Testis (tissue), 3 donors: ENCODE results near the gene DUSP22. TPM values are rescaled to one million over a fixed set of nuclear protein-coding genes. Genes with fewer than 3 reads are reported as not detected.

Source experiments
- DNase-seq: peaks from one replicate; pipeline ENCODE4 v3.0.0-alpha.2; 2019
- H3K27ac ChIP-seq, 2 donors: fragments of 200-600 bp; sonication (generic); one replicate each; pipeline ENCODE4 v1.5.1; 2019
- H3K27me3 ChIP-seq: fragments of 200-600 bp; sonication (generic); one replicate; pipeline ENCODE4 v1.5.1; 2019
- H3K36me3 ChIP-seq: fragments of 200-600 bp; sonication (generic); one replicate; pipeline ENCODE4 v1.5.1; 2017; ENCODE audit warnings: low read depth; ENCODE audit errors: missing control alignments
- H3K4me1 ChIP-seq: fragments of 200-600 bp; sonication (generic); one replicate; pipeline ENCODE4 v1.5.1; 2019
- H3K4me3 ChIP-seq, 2 donors: fragments of 200-600 bp; sonication (generic); one replicate each; pipeline ENCODE4 v1.5.1; 2017 to 2019
- H3K9me3 ChIP-seq: fragments of 200-600 bp; sonication (generic); one replicate; pipeline ENCODE4 v1.5.1; 2017
- POLR2A ChIP-seq: fragments of 450-650 bp; IDR thresholded peaks from one replicate; pipeline ENCODE4 v1.6.1; 2017; ENCODE audit warnings: antibody characterized with exemption, mild to moderate bottlenecking, moderate library complexity
- whole genome bisulfite sequencing, 2 donors: methylation state at CpG; one replicate each; pipeline ENCODE4 v1.1.5; 2018; 5-methylcytosine and 5-hydroxymethylcytosine counted together
- intact Hi-C: fragments of 100-400 bp; cut with DNase I; formaldehyde crosslinking; loops from one replicate; pipeline ENCODE4 v1.15.1; 2023; ENCODE audit warnings: low total_unique reads
- polyA plus RNA-seq: library from polyadenylated mRNA; stranded (reverse); fragments of 350-450 nt; fragmentation: Illumina TruSeq; extraction: RNeasy Lipid Tissue Mini Kit (QIAGEN cat#74804); gene quantifications from one replicate; pipeline ENCODE4 v1.2.3, GENCODE V29; 2014; ENCODE audit warnings: low read depth, low replicate concordance; ENCODE audit not compliant: insufficient read depth
- total RNA-seq, 2 donors: library from RNA; depleted of rRNA; stranded (reverse); fragments of >200 nt; gene quantifications; one replicate each; pipeline ENCODE4 v1.2.3, GENCODE V29; 2016
- TF ChIP-seq, protein P1 (sequence below), 3 experiments: fragments of 450-650 bp in 2 of 3; fragments of 200-600 bp in 1 of 3; sonication (generic) in 1 of 3; IDR thresholded peaks; one replicate each; pipeline ENCODE4 v1.5.1; 2016 to 2019; ENCODE audit warnings: antibody characterized with exemption in 3 of 3, mild to moderate bottlenecking in 2 of 3, moderate library complexity in 1 of 3

Gene DUSP22
- total and polyA plus RNA-seq, 3 donors from 2014 or later: 112 to 158 (median 129) TPM

DNA sequence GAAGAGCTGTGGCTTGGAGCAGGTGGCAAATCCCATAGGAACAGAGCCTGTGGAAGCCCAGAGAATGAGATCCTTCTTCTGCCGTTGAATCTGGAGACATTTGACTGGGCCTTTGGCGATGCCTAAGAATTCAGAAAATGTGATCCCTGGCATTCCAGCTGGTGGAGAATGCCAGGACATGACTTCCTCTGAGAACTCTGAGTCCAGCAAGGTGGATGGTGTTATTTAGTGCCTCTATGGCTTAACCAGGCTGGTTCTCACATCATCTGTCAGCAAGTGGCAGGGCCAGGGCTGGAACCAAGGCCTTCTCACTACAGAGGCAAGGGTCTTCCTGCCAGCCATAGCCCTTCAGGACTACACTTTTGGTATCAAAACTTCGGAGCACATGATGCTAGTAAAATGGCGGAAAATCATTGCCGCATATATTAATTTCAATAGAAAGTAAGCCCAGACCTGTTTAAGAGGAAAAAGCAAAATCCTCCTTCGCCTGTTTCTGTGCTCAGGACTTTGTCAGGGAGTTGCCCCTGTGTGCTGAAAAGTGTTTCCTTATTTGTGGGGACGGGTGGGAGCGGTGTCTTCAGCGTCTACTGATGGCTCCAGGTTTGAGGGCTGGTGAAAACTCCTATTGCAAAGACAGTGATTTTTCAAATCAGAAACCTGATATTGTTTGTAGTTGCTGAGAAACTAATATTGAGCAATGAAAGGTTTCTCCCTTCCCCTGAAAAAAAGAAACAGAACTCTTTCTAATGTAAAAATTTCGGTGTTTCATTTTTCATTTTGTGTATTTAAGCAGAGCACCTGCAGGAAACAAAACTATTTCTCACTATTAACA, 23.9 kb downstream of the DUSP22 start:
- Histone ChIP-seq H3K4me1 (peaks cover 4% of the 10 kb centered on the region), H3K9me3 (no peaks in the 10 kb centered on the region), H3K27me3 (no peaks in the 10 kb centered on the region), H3K27ac (no peak overlapping the region), H3K36me3 (no peaks in the 10 kb centered on the region), H3K4me3 (no peak overlapping the region)
- 81 to 84% methylated on average over 10 of the region's 10 CpGs for WGBS, 2 donors
- intact Hi-C loops: no loop called here
- no peak for DNase-seq
- TF ChIP-seq, protein P1, sequence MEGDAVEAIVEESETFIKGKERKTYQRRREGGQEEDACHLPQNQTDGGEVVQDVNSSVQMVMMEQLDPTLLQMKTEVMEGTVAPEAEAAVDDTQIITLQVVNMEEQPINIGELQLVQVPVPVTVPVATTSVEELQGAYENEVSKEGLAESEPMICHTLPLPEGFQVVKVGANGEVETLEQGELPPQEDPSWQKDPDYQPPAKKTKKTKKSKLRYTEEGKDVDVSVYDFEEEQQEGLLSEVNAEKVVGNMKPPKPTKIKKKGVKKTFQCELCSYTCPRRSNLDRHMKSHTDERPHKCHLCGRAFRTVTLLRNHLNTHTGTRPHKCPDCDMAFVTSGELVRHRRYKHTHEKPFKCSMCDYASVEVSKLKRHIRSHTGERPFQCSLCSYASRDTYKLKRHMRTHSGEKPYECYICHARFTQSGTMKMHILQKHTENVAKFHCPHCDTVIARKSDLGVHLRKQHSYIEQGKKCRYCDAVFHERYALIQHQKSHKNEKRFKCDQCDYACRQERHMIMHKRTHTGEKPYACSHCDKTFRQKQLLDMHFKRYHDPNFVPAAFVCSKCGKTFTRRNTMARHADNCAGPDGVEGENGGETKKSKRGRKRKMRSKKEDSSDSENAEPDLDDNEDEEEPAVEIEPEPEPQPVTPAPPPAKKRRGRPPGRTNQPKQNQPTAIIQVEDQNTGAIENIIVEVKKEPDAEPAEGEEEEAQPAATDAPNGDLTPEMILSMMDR (IDR thresholded peaks at IDR 0.05): no peak
- TF ChIP-seq POLR2A: no peak

DNA sequence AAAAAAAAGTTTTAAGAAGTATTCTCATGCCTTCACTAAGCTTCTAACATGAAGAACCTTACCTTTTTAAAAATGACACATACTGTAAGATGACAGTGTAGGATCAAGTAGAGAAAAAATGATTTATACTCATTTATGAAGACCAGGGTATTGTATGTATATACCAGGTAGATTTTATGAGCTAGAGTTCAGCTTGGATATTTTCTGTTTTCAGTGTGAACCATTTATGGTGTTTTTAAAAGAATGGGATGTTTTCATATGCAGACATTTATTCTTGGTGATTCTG, 24.4 kb downstream of the DUSP22 start:
- TF ChIP-seq, protein P1 (IDR thresholded peaks at IDR 0.05): no peak
- Histone ChIP-seq H3K4me1 (peaks cover 4% of the 10 kb centered on the region), H3K9me3 (no peaks in the 10 kb centered on the region), H3K27ac (no peak overlapping the region), H3K27me3 (no peaks in the 10 kb centered on the region), H3K36me3 (no peaks in the 10 kb centered on the region), H3K4me3 (no peak overlapping the region)
- intact Hi-C loops: no loop called here
- no peak for DNase-seq

DNA sequence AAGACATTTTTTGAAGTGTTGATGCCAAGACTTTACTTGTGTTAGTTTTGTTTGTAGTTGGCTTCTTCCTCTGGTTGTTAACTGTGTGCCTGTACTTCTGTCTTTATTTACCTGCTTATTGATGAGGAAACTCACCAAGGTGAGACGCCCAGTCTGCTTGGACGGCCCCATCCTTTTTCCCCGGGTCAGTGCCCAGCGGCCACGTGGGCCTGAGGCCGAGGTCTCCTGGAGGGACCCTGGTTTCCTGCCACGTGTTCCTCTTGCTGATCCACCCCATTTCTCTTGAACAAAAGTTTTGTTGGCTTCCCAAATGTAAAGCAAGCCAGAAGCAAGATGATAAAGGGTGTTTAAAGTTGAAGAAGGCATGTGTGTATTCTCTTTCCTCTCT, 24.8 kb downstream of the DUSP22 start:
- peaks cover 3% of the 10 kb centered on the region for H3K4me1 ChIP-seq
- no peaks in the 10 kb centered on the region for H3K9me3 ChIP-seq
- no peak overlapping the region for H3K4me3 ChIP-seq
- TF ChIP-seq POLR2A: no peak
- TF ChIP-seq, protein P1 (IDR thresholded peaks at IDR 0.05): no peak
- no peak for DNase-seq
- 75 to 80% methylated on average over 7 of the region's 7 CpGs for WGBS, 2 donors
- intact Hi-C loops: no loop called here
- H3K27ac ChIP-seq: no peak overlapping the region
- no peaks in the 10 kb centered on the region for H3K36me3 ChIP-seq
- no peaks in the 10 kb centered on the region for H3K27me3 ChIP-seq

DNA sequence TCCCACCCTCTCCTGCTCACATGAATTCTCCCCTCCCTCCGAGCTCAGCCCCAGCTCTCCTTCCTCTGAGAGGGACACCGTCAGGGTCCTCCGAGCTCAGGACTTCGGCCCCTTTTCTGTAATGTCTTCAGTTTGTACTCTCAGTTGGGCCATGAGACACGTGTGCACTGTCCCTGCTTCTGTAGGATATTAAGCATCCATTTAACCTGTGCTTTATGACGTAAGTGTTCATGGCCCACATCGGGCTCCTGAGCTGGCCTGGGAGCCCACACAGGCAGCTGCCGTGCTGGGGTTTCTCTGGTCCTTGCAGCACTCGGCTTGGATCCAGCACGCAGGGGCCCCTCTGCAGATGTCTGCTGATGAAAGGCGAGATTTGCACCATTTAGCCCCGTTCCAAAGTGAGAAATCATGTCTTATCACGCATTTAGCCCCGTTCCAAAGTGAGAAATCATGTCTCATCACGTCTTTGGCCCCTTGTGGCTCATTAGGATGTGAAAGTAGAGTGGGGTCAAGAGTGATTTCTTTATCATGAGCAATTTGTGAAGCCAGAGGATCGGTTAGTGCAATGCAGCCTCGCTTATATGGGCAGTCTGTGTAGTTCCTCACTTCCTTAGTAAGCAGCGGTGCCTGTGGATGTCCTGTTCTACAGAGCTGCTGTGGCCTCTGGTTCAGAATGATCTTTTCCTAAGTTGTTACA, 25.3 kb downstream of the DUSP22 start:
- no peak overlapping the region for H3K4me3 ChIP-seq
- DNase-seq: no peak
- WGBS, 2 donors: 72 to 75% methylated on average over 18 of the region's 18 CpGs

More for the DNA sequence above, 25.3 kb downstream of the DUSP22 start:
- no peaks in the 10 kb centered on the region for H3K4me1 ChIP-seq
- TF ChIP-seq, protein P1 (IDR thresholded peaks at IDR 0.05): no peak
- no peak for TF ChIP-seq POLR2A
- H3K36me3 ChIP-seq: no peaks in the 10 kb centered on the region
- intact Hi-C loops: no loop called here
- no peaks in the 10 kb centered on the region for H3K27me3 ChIP-seq
- no peaks in the 10 kb centered on the region for H3K9me3 ChIP-seq
- H3K27ac ChIP-seq: no peak overlapping the region
